ENCODE results near the gene ZNF654.
A peak's percentile ranks its signal among the peaks of the same experiment; 100 is the strongest.
"Not testable (repeated sequence)": the region's sequence is repeated elsewhere in the genome, so short reads cannot be mapped to it uniquely, and the experiment has no call there.

ZNF654 gene

GRCh38 chr3:88147261-88147660 is 88.2 kb downstream of the ZNF654 start:
- DNase-seq = no peak

GRCh38 chr3:88148651-88149050 is 89.6 kb downstream of the ZNF654 start:
- no peak for DNase-seq

- no peak for DNase-seq
Measured at GRCh38 chr3:88149101-88149508, 90.0 kb downstream of the ZNF654 start.

- peak; percentile 81 for DNase-seq
Measured at GRCh38 chr3:88149509-88150362, 90.7 kb downstream of the ZNF654 start, which contains the start of gene C3orf38. Gene C3orf38 (plus strand): TSS chr3:88149959. CDS start chr3:88150053, 94 bp downstream.

- DNase-seq = peak; percentile 36
Measured at GRCh38 chr3:88150371-88150770, 91.3 kb downstream of the ZNF654 start.

- DNase-seq = no peak
Measured at GRCh38 chr3:88150806-88151205, 91.8 kb downstream of the ZNF654 start.

- DNase-seq = peak; percentile 3
Measured at GRCh38 chr3:88151358-88151757, 92.3 kb downstream of the ZNF654 start.

- DNase-seq = no peak
Measured at GRCh38 chr3:88152841-88153240, 93.8 kb downstream of the ZNF654 start.

GRCh38 chr3:88166419-88166971 is 107.4 kb downstream of the ZNF654 start:
- no peak for DNase-seq

GRCh38 chr3:88167173-88167572 is 108.1 kb downstream of the ZNF654 start:
- DNase-seq = no peak

GRCh38 chr3:88167704-88168103 is 108.6 kb downstream of the ZNF654 start:
- DNase-seq = no peak

GRCh38 chr3:88168171-88168570 is 109.1 kb downstream of the ZNF654 start:
- DNase-seq = no peak

GRCh38 chr3:88180398-88180999 is 121.4 kb downstream of the ZNF654 start:
- peak; percentile 49 for DNase-seq

- DNase-seq = not testable (repeated sequence)
Measured at GRCh38 chr3:88182165-88182918, 123.3 kb downstream of the ZNF654 start.

GRCh38 chr3:88188436-88188835 is 129.4 kb downstream of the ZNF654 start:
- DNase-seq = no peak

GRCh38 chr3:88189361-88189810 is 130.3 kb downstream of the ZNF654 start:
- no peak for DNase-seq

GRCh38 chr3:88191872-88192409 is 132.9 kb downstream of the ZNF654 start:
- no peak for DNase-seq

GRCh38 chr3:88192631-88193030 is 133.6 kb downstream of the ZNF654 start:
- DNase-seq = no peak
